Adrenal gland (tissue), 5 donors: ENCODE data around the gene SUGP1.

ENCODE experiments used
- CTCF ChIP-seq, 6 experiments: fragments of 450-650 bp in 4 of 6; fragments of 200-600 bp in 2 of 6; sonication (generic) in 1 of 6; IDR thresholded peaks; 1 replicate in 5 of 6; 2 replicates in 1 of 6; pipeline versions ENCODE4 v1.5.1 to v1.8.0; 2016 to 2021; ENCODE audit warnings: antibody characterized with exemption in 6 of 6, mild to moderate bottlenecking in 2 of 6, moderate library complexity in 1 of 6
- POLR2A ChIP-seq, 2 donors: fragments of 450-650 bp; IDR thresholded peaks; one replicate each; pipeline ENCODE4 v1.6.1; 2017; ENCODE audit warnings: antibody characterized with exemption in 2 of 2, mild to moderate bottlenecking in 2 of 2, moderate library complexity in 1 of 2
- donor health status: DM: no; HTN: no; CAD: no.

- no peak for TF ChIP-seq CTCF (IDR thresholded peaks at IDR 0.05)
- TF ChIP-seq POLR2A (IDR thresholded peaks at IDR 0.05) = no peak
Measured at GRCh38 chr19:19276851-19277250, 43.5 kb downstream of the SUGP1 start.
